Activated T-helper 9 cell treated with anti-CD3 and anti-CD28 coated beads, Interleukin-2, amount 50 U/mL, for 16 hours (primary cell): ENCODE data around the gene CEP95.
"Not testable (repeated sequence)": the region's sequence is repeated elsewhere in the genome, so short reads cannot be mapped to it uniquely, and the experiment has no call there.

ENCODE experiments used
- DNase-seq: peaks from one replicate; pipeline ENCODE4 v3.0.0-alpha.2; 2020; ENCODE audit warnings: low read depth

Gene CEP95

GRCh38 chr17:64573214-64573613, 66.4 kb downstream of the CEP95 start:
- no peak for DNase-seq

- DNase-seq = no peak
Measured at GRCh38 chr17:64574646-64575045, 67.9 kb downstream of the CEP95 start.

- no peak for DNase-seq
Measured at GRCh38 chr17:64575431-64575830, 68.7 kb downstream of the CEP95 start.

- not testable (repeated sequence) for DNase-seq
Measured at GRCh38 chr17:64577025-64577424, 70.2 kb downstream of the CEP95 start.

- no peak for DNase-seq
Measured at GRCh38 chr17:64579917-64580316, 73.1 kb downstream of the CEP95 start.

- DNase-seq = no peak
Measured at GRCh38 chr17:64580384-64581315, 73.9 kb downstream of the CEP95 start.

GRCh38 chr17:64583038-64583437, 76.3 kb downstream of the CEP95 start:
- DNase-seq = no peak

DNA sequence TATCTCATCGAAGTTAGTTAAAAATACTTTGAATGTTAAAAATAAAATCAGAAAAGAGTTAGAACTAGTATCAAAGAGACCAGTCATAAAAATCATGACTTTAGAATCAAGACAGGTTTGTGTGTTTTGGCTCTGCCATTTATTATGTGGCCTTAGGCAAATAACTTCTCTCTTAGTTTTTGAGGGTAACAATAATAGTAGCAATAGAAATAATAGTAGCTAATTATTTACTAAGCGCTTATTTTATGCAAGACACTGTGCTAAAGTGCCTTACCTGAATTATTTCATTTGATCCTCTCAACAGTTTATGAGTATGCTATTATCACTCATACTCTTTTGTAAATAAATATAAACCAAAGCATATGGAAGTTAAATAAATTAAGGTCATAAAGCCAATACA, 78.4 kb downstream of the CEP95 start:
- no peak for DNase-seq
